GM23338 (cell line): ENCODE results near the gene SSBP2. TPM values are rescaled to one million over a fixed set of nuclear protein-coding genes. Genes with fewer than 3 reads are reported as not detected.
"Not testable (repeated sequence)": the region's sequence is repeated elsewhere in the genome, so short reads cannot be mapped to it uniquely, and the experiment has no call there.

Experiments
- ATAC-seq: fragments of 200-7000 bp; cut with Tn5 transposase; 3 replicates; pipeline ENCODE4 v1.9.1; 2020
- DNase-seq: peaks from one replicate; pipeline ENCODE4 v3.0.0-alpha.2; 2015; ENCODE audit warnings: low spot score
- H2AFZ ChIP-seq: fragments of 200-600 bp; sonication (generic); 2 replicates; pipeline ENCODE4 v1.8.0; 2016; ENCODE audit warnings: antibody characterized with exemption, mild to moderate bottlenecking, moderate library complexity
- H3F3A ChIP-seq: fragments of 200-600 bp; sonication (generic); replicated peaks from 2 replicates; pipeline ENCODE4 v1.8.0; 2017; ENCODE audit warnings: antibody characterized with exemption, mixed run types, low read depth
- H3K27ac ChIP-seq: fragments of 200-600 bp; sonication (generic); 2 replicates; pipeline ENCODE4 v1.6.1; 2016; ENCODE audit warnings: low read depth
- H3K27me3 ChIP-seq: fragments of 200-600 bp; sonication (generic); 2 replicates; pipeline ENCODE4 v1.8.0; 2016; ENCODE audit warnings: mild to moderate bottlenecking, mixed run types, moderate library complexity; ENCODE audit not compliant: insufficient read depth
- H3K36me3 ChIP-seq: fragments of 200-600 bp; sonication (generic); 2 replicates; pipeline ENCODE4 v1.8.0; 2016; ENCODE audit warnings: mild to moderate bottlenecking; ENCODE audit not compliant: insufficient read depth
- H3K4me1 ChIP-seq: fragments of 200-600 bp; sonication (generic); 2 replicates; pipeline ENCODE4 v1.8.0; 2016; ENCODE audit warnings: mild to moderate bottlenecking, moderate library complexity; ENCODE audit not compliant: insufficient read depth
- H3K4me2 ChIP-seq: fragments of 200-600 bp; sonication (generic); 2 replicates; pipeline ENCODE4 v1.7.1; 2017; ENCODE audit warnings: mixed run types
- H3K4me3 ChIP-seq: fragments of 200-600 bp; sonication (generic); 2 replicates; pipeline ENCODE4 v1.6.1; 2016; ENCODE audit warnings: mixed run types
- H3K79me2 ChIP-seq: fragments of 200-600 bp; sonication (generic); replicated peaks from 2 replicates; pipeline ENCODE4 v1.8.0; 2017; ENCODE audit warnings: mild to moderate bottlenecking; ENCODE audit not compliant: insufficient read depth
- H3K9me2 ChIP-seq: fragments of 200-600 bp; sonication (generic); 2 replicates; pipeline ENCODE4 v1.8.0; 2017; ENCODE audit not compliant: insufficient read depth
- H4K20me1 ChIP-seq: fragments of 200-600 bp; sonication (generic); replicated peaks from 2 replicates; pipeline ENCODE4 v1.8.0; 2017; ENCODE audit warnings: mild to moderate bottlenecking; ENCODE audit not compliant: insufficient read depth
- H3K27ac Mint-ChIP-seq: 2 replicates; pipeline ENCODE4 v1.8.0; 2020; ENCODE audit warnings: inconsistent platforms, mild to moderate bottlenecking, moderate library complexity, mixed read lengths
- H3K27me3 Mint-ChIP-seq: 3 replicates; pipeline ENCODE4 v1.8.0; 2022; ENCODE audit warnings: low read depth, mild to moderate bottlenecking, moderate library complexity, mixed read lengths, inconsistent platforms; ENCODE audit not compliant: insufficient read depth, poor library complexity
- H3K36me3 Mint-ChIP-seq: 3 replicates; pipeline ENCODE4 v1.8.0; 2021; ENCODE audit warnings: low read depth, mild to moderate bottlenecking, inconsistent platforms, moderate library complexity, mixed read lengths
- H3K4me1 Mint-ChIP-seq: 3 replicates; pipeline ENCODE4 v1.8.0; 2020; ENCODE audit warnings: mild to moderate bottlenecking, inconsistent platforms, mixed read lengths
- H3K4me3 Mint-ChIP-seq: 3 replicates; pipeline ENCODE4 v1.8.0; 2021; ENCODE audit warnings: moderate library complexity, mild to moderate bottlenecking, inconsistent platforms, mixed read lengths
- H3K9me3 Mint-ChIP-seq: 3 replicates; pipeline ENCODE4 v1.8.0; 2020; ENCODE audit warnings: moderate library complexity, mild to moderate bottlenecking, inconsistent platforms, mixed read lengths
- ETS1 ChIP-seq: IDR thresholded peaks from 2 replicates; pipeline ENCODE4 v1.6.1; 2016; ENCODE audit warnings: antibody characterized with exemption
- EZH2 ChIP-seq: fragments of 200-600 bp; sonication (generic); IDR thresholded peaks from one replicate; pipeline ENCODE4 v1.8.0; 2017; ENCODE audit warnings: antibody characterized with exemption, mild to moderate bottlenecking, low read depth; ENCODE audit not compliant: unreplicated experiment
- EZH2phosphoT487 ChIP-seq: fragments of 200-600 bp; sonication (generic); IDR thresholded peaks from one replicate; pipeline ENCODE4 v1.8.1; 2018; ENCODE audit warnings: antibody characterized with exemption; ENCODE audit not compliant: unreplicated experiment
- NANOG ChIP-seq: IDR thresholded peaks from 2 replicates; pipeline ENCODE4 v1.6.1; 2016; ENCODE audit warnings: antibody characterized with exemption, borderline replicate concordance
- POLR2AphosphoS5 ChIP-seq: IDR thresholded peaks from 2 replicates; pipeline ENCODE4 v1.6.1; 2016; ENCODE audit warnings: antibody characterized with exemption, low read depth
- STAT1 ChIP-seq: IDR thresholded peaks from one replicate; pipeline ENCODE4 v1.6.1; 2016; ENCODE audit warnings: antibody characterized with exemption; ENCODE audit not compliant: unreplicated experiment
- ZNF114 ChIP-seq: fragments of 250-450 bp; sonication (Bioruptor Pico); IDR thresholded peaks from 2 replicates; pipeline ENCODE4 v1.5.0; 2020; ENCODE audit warnings: mild to moderate bottlenecking, moderate library complexity
- ZNF462 ChIP-seq: fragments of 250-450 bp; sonication (Bioruptor Pico); IDR thresholded peaks from 2 replicates; pipeline ENCODE4 v1.5.0; 2020; ENCODE audit warnings: mild to moderate bottlenecking, moderate library complexity
- polyA plus RNA-seq: library from polyadenylated mRNA; unstranded; fragments of >200 nt; fragmentation: Nextera tagmentation; extraction: Ambion mirVana; gene quantifications from 2 replicates; pipeline ENCODE4 v1.2.1, GENCODE V29; 2016
- total RNA-seq: library from RNA; depleted of rRNA; stranded (reverse); fragments of >200 nt; shearing (Covaris generic); gene quantifications from 2 replicates; pipeline ENCODE4 v1.2.3, GENCODE V29; 2014
- TF ChIP-seq, protein P1 (sequence below), 2 experiments: fragments of 200-600 bp in 1 of 2; sonication (generic) in 1 of 2; conservative IDR thresholded peaks; 2 replicates each; pipeline versions ENCODE4 v1.5.1 to v1.6.1; 2016 to 2017; ENCODE audit warnings: antibody characterized with exemption in 2 of 2, low read depth in 2 of 2, mild to moderate bottlenecking in 2 of 2, moderate library complexity in 1 of 2

SSBP2 gene
- total and polyA plus RNA-seq, 2 experiments from 2014 or later = 21.5 to 24.7 TPM

DNA sequence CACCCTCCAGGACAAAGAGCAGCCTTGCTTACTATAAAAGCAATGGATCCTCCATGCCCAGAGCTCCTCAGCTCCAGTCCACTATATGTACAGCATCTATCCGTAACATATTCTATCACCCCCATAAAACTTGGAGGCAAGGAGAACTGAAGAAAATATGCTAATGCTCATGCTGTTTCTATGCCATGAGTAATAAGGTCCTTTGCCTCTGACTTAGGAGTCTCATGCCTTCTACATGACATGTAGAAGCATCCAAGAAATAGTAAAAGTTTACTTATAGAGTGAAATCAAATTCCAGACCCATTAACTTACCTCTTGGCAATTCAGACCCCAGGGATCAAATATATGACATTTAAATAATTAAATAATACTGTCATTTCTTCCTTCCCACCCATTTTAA is 33.7 kb downstream of the SSBP2 start:
- H3K4me3 Mint-ChIP-seq = no peak overlapping the region
- H3F3A ChIP-seq = no peaks in the 10 kb centered on the region
- H3K4me1 ChIP-seq = peaks cover 29% of the 10 kb centered on the region
- H3K27me3 ChIP-seq = no peaks in the 10 kb centered on the region
- H3K4me2 ChIP-seq = no peak overlapping the region
- H3K4me1 Mint-ChIP-seq = peaks cover 32% of the 10 kb centered on the region
- H3K27me3 Mint-ChIP-seq = no peaks in the 10 kb centered on the region
- no peaks in the 10 kb centered on the region for H3K9me2 ChIP-seq
- H3K79me2 ChIP-seq = no peaks in the 10 kb centered on the region
- no peaks in the 10 kb centered on the region for H3K9me3 Mint-ChIP-seq
- ATAC-seq (no peak), DNase-seq (no peak)
- no peak overlapping the region for H3K4me3 ChIP-seq
- no peak overlapping the region for H3K27ac Mint-ChIP-seq
- H3K36me3 Mint-ChIP-seq = no peaks in the 10 kb centered on the region
- H3K36me3 ChIP-seq = no peaks in the 10 kb centered on the region
- no peak overlapping the region for H2AFZ ChIP-seq
- H3K27ac ChIP-seq = no peak overlapping the region
- TF ChIP-seq ZNF114 (CRISPR knock-in tag) (no peak), NANOG (no peak), EZH2phosphoT487 (no peak)
- H4K20me1 ChIP-seq = no peaks in the 10 kb centered on the region

- DNase-seq, H3K27ac ChIP-seq, H3K36me3 ChIP-seq, H2AFZ ChIP-seq, H3K9me3 Mint-ChIP-seq, H3K9me2 ChIP-seq, H3K4me3 Mint-ChIP-seq, H3K27me3 Mint-ChIP-seq, H3K79me2 ChIP-seq, H3K27me3 ChIP-seq, H3K36me3 Mint-ChIP-seq, H4K20me1 ChIP-seq, H3F3A ChIP-seq, ATAC-seq, H3K4me3 ChIP-seq, H3K27ac Mint-ChIP-seq, H3K4me2 ChIP-seq: not testable (repeated sequence)
- peaks cover 11% of the 10 kb centered on the region; the same call in 1 of the 2 replicates for H3K4me1 ChIP-seq
- H3K4me1 Mint-ChIP-seq = peaks cover 14% of the 10 kb centered on the region
Observed at GRCh38 chr5:81714076-81714475, 36.8 kb downstream of the SSBP2 start.

- no peak for DNase-seq
- Mint-ChIP-seq H3K4me3 (no peak overlapping the region), H3K27me3 (no peaks in the 10 kb centered on the region), H3K27ac (no peak overlapping the region), H3K4me1 (peaks cover 11% of the 10 kb centered on the region), H3K9me3 (no peaks in the 10 kb centered on the region), H3K36me3 (no peaks in the 10 kb centered on the region)
- H3K9me2 ChIP-seq = no peaks in the 10 kb centered on the region
- H2AFZ ChIP-seq = no peak overlapping the region
- no peak for ATAC-seq
- H3K27ac ChIP-seq = no peak overlapping the region
- no peaks in the 10 kb centered on the region for H4K20me1 ChIP-seq
- peaks cover 10% of the 10 kb centered on the region; the same call in 1 of the 2 replicates for H3K4me1 ChIP-seq
- no peaks in the 10 kb centered on the region for H3K79me2 ChIP-seq
- no peak overlapping the region for H3K4me2 ChIP-seq
- H3K4me3 ChIP-seq = no peak overlapping the region
- no peaks in the 10 kb centered on the region for H3K27me3 ChIP-seq
- H3K36me3 ChIP-seq = no peaks in the 10 kb centered on the region
- no peaks in the 10 kb centered on the region for H3F3A ChIP-seq
- TF ChIP-seq ETS1 = no peak
- TF ChIP-seq POLR2AphosphoS5 = no peak
- no peak for TF ChIP-seq STAT1
- TF ChIP-seq ZNF114 (CRISPR knock-in tag) = no peak
- TF ChIP-seq, protein P1, sequence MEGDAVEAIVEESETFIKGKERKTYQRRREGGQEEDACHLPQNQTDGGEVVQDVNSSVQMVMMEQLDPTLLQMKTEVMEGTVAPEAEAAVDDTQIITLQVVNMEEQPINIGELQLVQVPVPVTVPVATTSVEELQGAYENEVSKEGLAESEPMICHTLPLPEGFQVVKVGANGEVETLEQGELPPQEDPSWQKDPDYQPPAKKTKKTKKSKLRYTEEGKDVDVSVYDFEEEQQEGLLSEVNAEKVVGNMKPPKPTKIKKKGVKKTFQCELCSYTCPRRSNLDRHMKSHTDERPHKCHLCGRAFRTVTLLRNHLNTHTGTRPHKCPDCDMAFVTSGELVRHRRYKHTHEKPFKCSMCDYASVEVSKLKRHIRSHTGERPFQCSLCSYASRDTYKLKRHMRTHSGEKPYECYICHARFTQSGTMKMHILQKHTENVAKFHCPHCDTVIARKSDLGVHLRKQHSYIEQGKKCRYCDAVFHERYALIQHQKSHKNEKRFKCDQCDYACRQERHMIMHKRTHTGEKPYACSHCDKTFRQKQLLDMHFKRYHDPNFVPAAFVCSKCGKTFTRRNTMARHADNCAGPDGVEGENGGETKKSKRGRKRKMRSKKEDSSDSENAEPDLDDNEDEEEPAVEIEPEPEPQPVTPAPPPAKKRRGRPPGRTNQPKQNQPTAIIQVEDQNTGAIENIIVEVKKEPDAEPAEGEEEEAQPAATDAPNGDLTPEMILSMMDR (conservative IDR thresholded peaks at IDR 0.05; ENCODE audit: low read depth in 2 of 2) = no peak
- no peak for TF ChIP-seq EZH2
- no peak for TF ChIP-seq ZNF462 (CRISPR knock-in tag)
Observed at GRCh38 chr5:81708889-81709288, 42.0 kb downstream of the SSBP2 start.
